GM19397 (cell line): ENCODE results near the gene CCDC190.
"Not testable (repeated sequence)": the region's sequence is repeated elsewhere in the genome, so short reads cannot be mapped to it uniquely, and the experiment has no call there.

Source experiments
- ATAC-seq: cut with Tn5 transposase; IDR thresholded peaks from one replicate; pipeline ENCODE4 v1.9.1; 2021; ENCODE audit warnings: mild to moderate bottlenecking, moderate library complexity; ENCODE audit not compliant: unreplicated experiment

The CCDC190 gene, protein sequence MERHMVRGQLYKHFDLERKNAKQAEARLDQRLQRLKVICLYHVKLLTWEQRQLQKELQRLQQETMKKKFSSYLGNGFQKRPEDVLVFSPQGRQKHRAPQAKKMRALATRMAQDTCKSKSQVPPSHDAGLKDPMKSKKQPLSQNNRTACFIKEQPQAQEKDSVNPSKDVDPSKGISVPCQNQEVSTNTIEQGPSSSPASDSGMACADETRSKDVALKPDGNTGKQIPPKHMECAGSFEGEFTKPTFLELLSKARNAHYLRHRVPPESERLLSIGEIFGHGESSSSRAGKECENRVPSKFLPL

DNA sequence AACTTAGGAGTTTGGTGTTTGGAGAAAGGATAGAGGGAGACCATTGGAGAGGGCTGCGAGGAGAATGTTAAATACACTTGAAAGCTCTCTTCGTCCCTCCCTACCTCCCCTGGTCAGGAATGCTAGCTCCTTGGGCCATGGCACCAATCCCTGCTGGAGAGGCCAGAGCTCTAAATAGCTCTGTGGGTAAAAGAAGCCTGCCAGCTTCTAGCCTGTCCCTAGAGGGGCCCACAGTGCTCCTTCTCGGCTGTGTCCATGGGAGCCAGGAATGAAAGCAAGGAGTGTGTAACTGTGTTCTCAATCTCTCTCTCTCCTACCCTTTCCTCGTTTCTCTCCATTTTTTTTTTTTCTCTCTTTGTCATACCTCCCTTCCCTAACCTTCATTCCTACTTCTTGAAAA lies at the start of gene CCDC190:
CCDC190 (minus strand) TSS at position 75 of the 400 bp plus-strand sequence. CDS start 1,529 bp downstream, outside the sequence.
- ATAC-seq, result no peak

DNA sequence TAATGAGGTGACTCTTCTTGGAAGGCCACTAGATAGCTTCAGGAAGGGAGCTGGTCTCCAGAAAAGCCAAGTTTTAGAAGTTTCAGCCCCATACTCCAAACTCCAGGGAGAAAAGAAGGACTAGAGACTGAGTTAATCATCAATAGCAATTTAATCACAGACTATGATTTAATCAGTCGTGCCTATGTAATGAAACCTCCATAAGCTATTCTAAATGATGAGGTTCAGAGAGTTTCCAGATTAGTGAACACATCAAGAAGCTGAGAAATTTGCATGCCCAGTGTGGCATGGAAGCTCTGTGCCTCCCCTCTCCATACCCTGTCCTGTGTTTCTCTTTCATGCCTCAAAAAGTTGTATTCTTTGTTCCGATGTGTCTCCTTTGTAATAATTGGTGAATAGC lies 49.2 kb upstream of the CCDC190 start:
- ATAC-seq, result no peak

GRCh38 chr1:162908780-162909179 lies 47.8 kb upstream of the CCDC190 start:
- ATAC-seq, result no peak

DNA sequence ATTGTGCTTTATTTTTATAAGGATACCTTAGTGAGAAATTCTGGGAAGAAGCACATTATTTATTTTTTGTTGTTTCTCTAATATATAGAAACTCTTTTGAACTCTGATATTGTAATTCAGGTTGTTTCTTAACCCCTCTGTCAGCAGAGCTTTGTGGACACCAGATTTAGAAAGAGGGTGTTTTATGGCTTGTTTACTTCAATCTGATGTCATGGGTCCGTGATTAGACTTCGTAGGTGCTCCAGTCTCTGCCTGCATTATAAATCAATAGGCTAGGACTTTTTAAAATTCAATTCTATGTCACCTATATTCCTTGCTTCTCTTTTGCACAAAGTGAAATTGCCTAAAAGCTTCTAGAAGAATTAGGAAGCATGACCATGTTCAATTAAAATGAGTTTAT lies 47.3 kb upstream of the CCDC190 start:
- ATAC-seq, result no peak

DNA sequence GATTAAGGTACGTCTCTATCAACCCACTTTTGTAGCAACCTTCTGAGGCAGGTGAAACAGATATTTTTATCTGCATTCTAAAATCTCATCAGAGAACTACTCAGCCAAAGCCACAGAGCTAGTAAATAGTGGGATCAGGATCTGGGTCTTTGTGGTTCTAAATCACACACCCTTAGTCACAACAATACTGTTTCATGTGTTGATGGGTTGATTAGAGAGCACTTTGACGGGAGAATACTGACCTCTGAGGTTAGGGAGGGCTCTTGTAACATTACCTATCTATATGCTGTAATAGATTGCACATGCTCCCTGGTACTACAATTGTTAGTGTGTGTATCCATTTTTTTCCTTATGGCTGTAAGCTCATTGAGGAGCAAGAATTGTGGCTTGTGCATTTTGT lies 45.5 kb upstream of the CCDC190 start:
- ATAC-seq, result no peak

GRCh38 chr1:162905174-162906158 lies 44.5 kb upstream of the CCDC190 start:
- no peak for ATAC-seq

DNA sequence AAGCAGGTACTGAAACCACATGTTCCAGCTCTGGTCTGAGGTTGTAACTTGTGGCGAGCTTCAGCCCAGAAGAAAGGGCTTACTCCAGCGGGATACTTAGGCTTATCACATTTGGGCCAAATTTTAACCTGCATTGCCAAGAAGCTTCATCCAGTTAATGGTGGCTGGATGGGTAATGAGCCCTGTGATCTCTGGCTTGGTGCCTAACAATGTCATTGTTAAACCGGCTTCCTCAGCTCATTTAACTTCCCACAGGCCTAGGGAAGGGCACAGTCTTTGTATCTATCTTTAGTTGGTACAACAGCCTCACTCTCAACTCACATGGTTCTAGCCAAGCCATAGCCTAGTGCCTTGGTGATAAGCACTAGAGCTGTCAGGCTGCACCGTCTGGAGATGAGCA lies 43.6 kb upstream of the CCDC190 start:
- no peak for ATAC-seq

DNA sequence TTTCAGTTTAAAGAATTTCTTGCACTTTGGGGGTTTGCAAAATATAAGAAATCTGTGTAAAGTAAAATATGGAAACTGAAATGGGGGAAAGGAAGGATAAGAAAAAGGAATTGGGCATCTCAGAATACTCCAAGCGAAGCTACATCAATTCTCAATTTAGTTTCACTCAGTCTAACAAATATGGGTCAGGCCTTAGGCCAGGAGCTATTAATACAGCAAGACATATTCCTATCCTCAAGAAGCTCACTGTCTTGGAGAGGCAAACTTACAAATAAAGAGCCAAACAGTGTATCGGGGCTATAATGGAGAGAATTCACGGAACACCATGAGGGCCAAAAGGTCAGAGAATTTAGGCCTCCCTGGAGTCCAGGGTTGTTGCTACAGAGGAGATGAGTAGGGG lies 43.0 kb upstream of the CCDC190 start:
- no peak for ATAC-seq

- no peak for ATAC-seq
Observed at GRCh38 chr1:162903246-162903645, 42.3 kb upstream of the CCDC190 start.

- no peak for ATAC-seq
Observed at GRCh38 chr1:162902416-162902815, 41.4 kb upstream of the CCDC190 start.

GRCh38 chr1:162901243-162901642 lies 40.3 kb upstream of the CCDC190 start:
- no peak for ATAC-seq

DNA sequence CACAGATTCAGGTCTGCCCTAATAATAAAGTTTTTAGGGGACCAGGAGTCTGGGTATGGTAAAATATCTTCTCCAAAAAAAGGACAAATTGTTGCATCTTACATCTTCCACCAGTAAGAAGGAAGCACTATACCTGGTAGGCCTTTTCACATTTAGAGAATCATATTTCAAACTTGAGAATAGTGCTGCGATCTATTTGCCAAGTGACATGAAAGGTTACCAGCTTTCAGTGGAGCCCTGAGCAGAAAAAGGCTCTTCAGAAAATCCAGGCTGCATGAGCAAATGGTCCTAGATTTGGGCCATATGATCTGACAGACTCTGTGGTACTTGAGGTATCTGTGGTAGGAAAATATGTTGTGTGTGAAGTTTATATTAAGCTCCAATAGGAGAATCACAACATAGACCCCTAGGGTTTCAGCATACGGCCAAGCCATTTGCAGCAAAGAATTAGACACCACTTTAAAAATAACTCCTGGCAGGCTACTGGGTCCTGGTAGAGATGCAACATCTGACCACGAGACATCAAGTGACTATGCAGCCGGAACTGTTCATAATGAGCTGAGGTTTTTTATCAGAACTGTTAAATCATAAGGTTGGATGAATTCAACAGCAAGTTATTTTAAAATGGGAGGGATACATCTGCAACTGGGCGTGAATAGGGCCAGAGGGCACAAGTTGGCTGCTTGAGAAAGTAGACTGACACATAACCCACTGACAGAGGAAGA lies 38.6 kb upstream of the CCDC190 start:
- no peak for ATAC-seq

DNA sequence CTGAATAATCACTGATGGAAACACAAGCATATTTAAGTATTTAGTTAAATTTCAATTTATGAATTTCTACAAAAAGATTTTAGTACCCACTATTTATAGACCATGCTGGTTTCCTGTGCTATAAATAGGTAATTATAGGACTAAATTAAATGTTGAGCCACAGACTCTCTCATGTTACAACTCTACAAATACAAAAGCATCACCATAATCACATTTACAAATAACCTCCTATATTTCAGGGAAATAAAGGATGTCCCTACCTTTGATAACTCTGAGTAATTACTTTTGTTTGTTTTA lies 32.6 kb upstream of the CCDC190 start:
- no peak for ATAC-seq

DNA sequence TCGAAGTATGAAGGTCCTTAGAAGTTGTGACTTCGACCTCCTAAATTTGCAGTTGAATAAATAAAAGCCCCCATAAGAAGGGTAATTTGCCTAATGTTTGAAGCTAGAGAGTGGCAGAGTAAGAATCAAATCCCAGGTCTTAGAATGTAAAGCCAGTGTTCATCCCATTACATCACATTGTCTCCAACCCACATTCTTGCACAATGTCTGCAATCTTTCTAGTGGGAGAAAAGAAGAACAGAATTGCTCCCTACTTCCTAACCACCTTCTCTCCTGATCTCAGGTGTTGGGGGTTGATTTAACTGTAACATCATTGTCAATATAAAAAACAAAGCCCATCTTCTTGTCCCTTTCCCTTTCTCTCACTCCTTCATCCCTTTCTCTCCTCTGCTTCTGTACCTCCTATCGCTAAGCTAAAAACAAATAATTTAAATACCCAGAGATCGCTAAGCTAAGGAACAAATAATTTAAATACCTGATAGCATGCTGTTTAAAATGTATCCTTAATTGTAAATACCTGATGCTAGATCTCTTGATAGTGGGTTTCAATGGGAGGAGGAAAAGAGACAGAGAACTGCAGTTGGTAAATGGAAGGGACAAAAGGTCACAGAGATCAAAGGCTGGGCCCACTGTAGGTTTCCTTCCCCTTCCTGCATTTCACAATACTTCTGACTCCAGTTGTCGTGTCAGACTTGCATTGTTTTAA lies 32.1 kb upstream of the CCDC190 start:
- no peak for ATAC-seq

DNA sequence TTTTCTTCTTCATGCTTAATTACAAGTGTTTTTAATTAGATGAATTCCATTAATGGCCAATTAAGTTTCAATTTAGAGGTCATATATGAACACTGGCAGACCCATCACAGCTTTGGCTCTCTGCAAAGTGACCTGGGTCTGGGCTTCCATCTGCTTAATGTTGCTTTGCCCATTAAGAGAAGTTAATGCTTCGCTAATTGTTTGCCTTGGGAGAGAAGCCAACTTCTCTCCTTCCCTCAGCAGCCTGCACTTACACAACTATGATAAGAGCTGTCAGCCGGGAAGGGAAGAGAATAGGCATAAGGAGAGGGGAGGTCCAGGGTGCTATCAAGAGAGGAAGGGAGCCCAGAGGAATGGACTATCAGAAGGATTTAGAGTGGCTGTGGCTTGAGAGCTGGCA lies 29.0 kb upstream of the CCDC190 start:
- no peak for ATAC-seq

DNA sequence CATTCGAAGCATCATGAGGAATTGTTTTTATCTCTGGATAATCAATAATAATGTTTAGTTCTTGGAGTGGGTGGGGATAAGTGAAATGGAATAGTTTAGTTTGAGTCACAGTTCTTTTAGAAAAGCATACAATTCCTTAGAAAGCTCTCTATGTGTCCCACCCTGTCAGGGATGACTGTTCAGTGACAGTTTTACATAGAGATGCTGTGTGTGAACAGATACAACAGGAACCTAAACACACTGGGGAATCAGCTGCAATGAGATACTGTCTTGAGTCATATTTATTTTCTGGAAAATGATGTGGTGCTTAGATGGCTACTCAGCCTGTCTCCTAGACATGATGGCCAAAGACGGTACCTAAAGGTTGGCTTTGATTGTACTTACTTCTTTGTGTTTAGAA lies 25.7 kb upstream of the CCDC190 start:
- no peak for ATAC-seq

DNA sequence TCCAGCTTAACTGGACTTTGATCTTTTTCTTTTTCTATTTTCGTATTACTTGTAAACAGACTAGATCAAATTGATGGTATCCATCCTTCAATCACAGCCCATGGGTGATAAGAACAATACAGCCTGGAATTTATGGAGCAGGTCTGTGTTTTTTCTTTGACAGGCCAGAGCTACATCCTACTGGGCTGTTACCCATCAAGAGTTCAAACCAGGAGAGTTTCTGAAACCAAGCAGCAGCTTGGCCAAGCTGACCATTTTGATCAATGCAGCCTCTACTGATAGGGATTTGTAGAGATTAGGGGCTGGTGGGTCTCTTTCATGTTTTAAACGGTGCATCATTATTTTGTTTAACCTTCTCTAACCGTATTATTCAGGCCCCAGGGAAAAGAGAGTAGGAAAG lies 24.3 kb upstream of the CCDC190 start:
- no peak for ATAC-seq

DNA sequence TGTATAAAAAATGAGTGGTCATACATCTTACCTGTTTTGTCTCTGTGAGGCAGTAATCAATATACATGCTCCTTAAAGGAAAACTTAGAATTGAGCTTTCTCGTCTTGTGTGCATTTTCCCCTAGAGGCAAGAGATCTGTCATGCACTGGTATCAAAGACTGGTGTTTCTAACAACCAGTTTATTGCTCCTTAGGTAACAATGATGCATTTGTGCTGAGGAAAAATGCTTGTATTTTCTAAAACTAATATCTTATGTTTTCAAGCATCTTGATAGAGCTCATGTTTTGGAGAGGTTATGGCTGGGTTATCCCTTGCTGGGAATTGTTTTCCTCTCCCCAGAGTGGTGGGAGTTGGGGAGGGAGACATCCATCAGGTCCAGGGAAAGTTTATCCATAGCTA lies 23.9 kb upstream of the CCDC190 start:
- ATAC-seq, result no peak

DNA sequence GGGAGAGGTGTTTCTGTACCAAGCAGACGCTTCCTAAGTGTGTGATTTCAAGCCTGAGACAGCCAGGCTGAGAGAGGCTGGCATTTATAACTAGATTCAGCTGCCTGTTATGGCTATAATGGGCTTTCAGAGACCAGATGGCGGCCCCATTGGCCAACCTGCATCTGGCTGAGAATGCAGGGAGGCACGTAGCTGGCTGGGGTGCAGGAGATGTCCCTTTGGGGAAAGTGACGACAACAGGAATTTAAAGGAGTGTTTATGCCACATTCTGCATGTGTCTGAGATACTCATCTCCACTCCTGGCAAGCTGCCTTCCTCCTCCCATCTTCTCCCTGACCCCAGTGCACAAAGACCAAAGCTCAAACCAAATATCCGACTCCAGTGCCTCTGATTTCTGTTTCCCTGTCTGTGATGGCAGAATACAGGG lies 21.3 kb upstream of the CCDC190 start:
- no peak for ATAC-seq

DNA sequence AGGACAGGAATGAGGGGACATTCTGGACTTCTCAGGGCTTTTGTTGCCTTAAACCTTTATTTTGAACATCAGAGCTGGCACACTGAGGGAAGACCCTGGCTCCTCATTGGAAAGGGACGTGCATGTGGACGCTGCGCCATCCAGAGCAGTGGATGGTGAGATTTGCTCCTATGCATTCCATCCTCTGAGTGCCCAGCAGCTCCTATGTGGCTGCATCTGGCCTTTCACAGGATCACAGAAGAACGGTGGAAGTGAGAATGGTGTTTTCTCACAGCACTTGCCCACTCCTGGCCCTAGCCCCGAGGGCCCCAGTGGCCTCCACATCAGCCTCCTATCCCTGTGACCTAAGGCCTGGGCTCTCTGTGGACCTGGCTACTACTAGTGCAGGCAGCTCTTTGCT lies 20.6 kb upstream of the CCDC190 start:
- no peak for ATAC-seq

- ATAC-seq, result not testable (repeated sequence)
Observed at GRCh38 chr1:162880617-162881016, 19.6 kb upstream of the CCDC190 start.
